Measurements from ENCODE around the gene RNF144A. TPM values are rescaled to one million over a fixed set of nuclear protein-coding genes. Genes with fewer than 3 reads are reported as not detected.

RNF144A gene
- total and polyA plus RNA-seq, 10 donors: 3.8 to 86.6 (median 50.9) TPM

- intact Hi-C loops (cut with DNase I; ENCODE audit: low total_unique reads): loop anchor here (5.0 kb wide), 1 partner anchor 143 kb away; no protein-coding TSS in a partner anchor
- Histone ChIP-seq H3K4me3 (no peak overlapping the region), H3K27ac (no peak overlapping the region), H3K36me3 (peaks cover 0 to 77% (median 34%) of the 10 kb centered on the region in 6 donors), H3K27me3 (replicated peaks in 1 of 7) (peaks cover 0 to 5% (median 0%) of the 10 kb centered on the region in 7 donors), H3K9me3 (no peaks in the 10 kb centered on the region), H3K4me1 (peaks cover 0 to 21% (median 8%) of the 10 kb centered on the region in 6 donors)
- TF ChIP-seq POLR2AphosphoS5 (IDR thresholded peaks at IDR 0.05): no peak
- no peak for TF ChIP-seq CTCF (IDR thresholded peaks at IDR 0.05 in 8 of 11, conservative IDR thresholded peaks at IDR 0.05 in 3 of 11)
- no peak for TF ChIP-seq POLR2A (IDR thresholded peaks at IDR 0.05)
- WGBS, 5 donors: 82 to 90% (median 86%) methylated on average over 8 of the region's 8 CpGs
- no peak for DNase-seq
These were observed 123.3 kb downstream of the RNF144A start for GRCh38 chr2:7040547-7040946.

GRCh38 chr2:7041421-7041820 lies 124.2 kb downstream of the RNF144A start:
- Histone ChIP-seq H3K27ac (peak overlapping the region in 1 of 8 donors; percentile 22), H3K27me3 (replicated peaks in 1 of 7) (peaks cover 0 to 6% (median 0%) of the 10 kb centered on the region in 7 donors), H3K4me3 (no peak overlapping the region), H3K4me1 (peaks cover 0 to 21% (median 11%) of the 10 kb centered on the region in 6 donors), H3K36me3 (peaks cover 0 to 77% (median 32%) of the 10 kb centered on the region in 6 donors), H3K9me3 (no peaks in the 10 kb centered on the region)
- TF ChIP-seq CTCF (IDR thresholded peaks at IDR 0.05 in 8 of 11, conservative IDR thresholded peaks at IDR 0.05 in 3 of 11) (no peak), POLR2AphosphoS5 (IDR thresholded peaks at IDR 0.05) (no peak), POLR2A (IDR thresholded peaks at IDR 0.05) (no peak)
- no peak for DNase-seq
- intact Hi-C loops (cut with DNase I; ENCODE audit: low total_unique reads): loop anchor here (5.0 kb wide), 1 partner anchor 144 kb away; no protein-coding TSS in a partner anchor
- WGBS, 5 donors: 78 to 94% (median 92%) methylated on average over 7 of the region's 7 CpGs

GRCh38 chr2:7043690-7044089 lies 126.5 kb downstream of the RNF144A start:
- 72 to 87% (median 78%) methylated on average over 3 of the region's 3 CpGs for WGBS, 5 donors
- Histone ChIP-seq H3K36me3 (peaks cover 0 to 79% (median 29%) of the 10 kb centered on the region in 6 donors), H3K27ac (peak overlapping the region in 2 of 8 donors; percentile 9 to 15), H3K27me3 (replicated peaks in 1 of 7) (peaks cover 0 to 17% (median 0%) of the 10 kb centered on the region in 7 donors), H3K4me1 (peaks cover 0 to 16% (median 9%) of the 10 kb centered on the region in 6 donors), H3K9me3 (no peaks in the 10 kb centered on the region), H3K4me3 (no peak overlapping the region)
- intact Hi-C loops (cut with DNase I; ENCODE audit: low total_unique reads): loop anchor here (5.0 kb wide), 1 partner anchor 146 kb away; no protein-coding TSS in a partner anchor
- TF ChIP-seq POLR2AphosphoS5 (IDR thresholded peaks at IDR 0.05) (no peak), CTCF (IDR thresholded peaks at IDR 0.05 in 8 of 11, conservative IDR thresholded peaks at IDR 0.05 in 3 of 11) (no peak), POLR2A (IDR thresholded peaks at IDR 0.05) (no peak)
- DNase-seq: no peak
